ENCODE results near the gene DDX24.

- no peak for TF ChIP-seq CTCF (conservative IDR thresholded peaks at IDR 0.05 in 1 of 2, IDR thresholded peaks at IDR 0.05 in 1 of 2; ENCODE audit: low read depth in 1 of 2, low read length in 2 of 2)
- TF ChIP-seq EZH2 (IDR thresholded peaks at IDR 0.05; ENCODE audit: low read length, missing control alignments) = no peak
Measured at GRCh38 chr14:94124582-94125377, 43.8 kb upstream of the DDX24 start.

Data from fibroblast of lung (primary cell).